Caco-2 (cell line): ENCODE results near the gene HSF5. TPM values are rescaled to one million over a fixed set of nuclear protein-coding genes. Genes with fewer than 3 reads are reported as not detected.

ENCODE experiments used
- BruUV-seq: library from RNA; stranded (reverse); fragments of 400-500 nt; replicated peaks from 2 replicates; lab custom pipeline; 2021; lab: Mats Ljungman, UMichigan
- CTCF ChIA-PET: fragments of 300-600 bp; sonication (Branson Sonifier 250); formaldehyde crosslinking; loops from one replicate; lab custom pipeline; 2022; ENCODE audit warnings: antibody characterized with exemption; lab: Charles Lee
- POLR2A ChIA-PET: fragments of 300-600 bp; sonication (Branson Sonifier 250); formaldehyde crosslinking; loops from one replicate; lab custom pipeline; 2022; ENCODE audit warnings: antibody characterized with exemption; lab: Charles Lee
- DNase-seq, 2 experiments: peaks; one replicate each; pipeline versions ENCODE4 v3.0.0 to v3.0.0-alpha.2; 2020 to 2022
- H3K27me3 ChIP-seq: replicated peaks from 2 replicates; pipeline ENCODE4 v1.6.0; 2011; ENCODE audit warnings: low read length; ENCODE audit not compliant: control insufficient read depth, insufficient read depth
- H3K36me3 ChIP-seq: 2 replicates; pipeline ENCODE4 v1.5.1; 2011; ENCODE audit warnings: low read length; ENCODE audit not compliant: control insufficient read depth, insufficient read depth
- H3K4me1 ChIP-seq: fragments of 250-450 bp; sonication (Bioruptor Pico); 2 replicates; pipeline ENCODE4 v1.5.1; 2020; ENCODE audit warnings: mild to moderate bottlenecking
- H3K4me3 ChIP-seq: 2 replicates; pipeline ENCODE4 v1.5.1; 2011; ENCODE audit warnings: low read depth, mild to moderate bottlenecking, control low read depth, low read length
- H3K9me3 ChIP-seq: fragments of 250-450 bp; sonication (Bioruptor Pico); 2 replicates; pipeline ENCODE4 v1.5.1; 2020; ENCODE audit warnings: mild to moderate bottlenecking, moderate library complexity
- H3K27ac Mint-ChIP-seq: one replicate; pipeline ENCODE4 v1.8.0; 2022; ENCODE audit warnings: mixed read lengths; ENCODE audit not compliant: unreplicated experiment
- H3K27me3 Mint-ChIP-seq: one replicate; pipeline ENCODE4 v1.8.0; 2022; ENCODE audit warnings: mixed read lengths; ENCODE audit not compliant: insufficient read depth, unreplicated experiment
- H3K36me3 Mint-ChIP-seq: one replicate; pipeline ENCODE4 v1.8.0; 2022; ENCODE audit warnings: mild to moderate bottlenecking, mixed read lengths; ENCODE audit not compliant: insufficient read depth, unreplicated experiment
- H3K4me1 Mint-ChIP-seq: one replicate; pipeline ENCODE4 v1.8.0; 2022; ENCODE audit warnings: low read depth, mixed read lengths; ENCODE audit not compliant: unreplicated experiment
- H3K4me3 Mint-ChIP-seq: one replicate; pipeline ENCODE4 v1.8.0; 2022; ENCODE audit warnings: mild to moderate bottlenecking, moderate library complexity, mixed read lengths; ENCODE audit not compliant: unreplicated experiment
- H3K9me3 Mint-ChIP-seq: one replicate; pipeline ENCODE4 v1.8.0; 2022; ENCODE audit warnings: mixed read lengths; ENCODE audit not compliant: unreplicated experiment
- intact Hi-C: fragments of 100-400 bp; cut with micrococcal nuclease; formaldehyde crosslinking; loops from one replicate; pipeline ENCODE4 v1.10.0; 2022; ENCODE audit not compliant: unreplicated experiment
- total RNA-seq: library from RNA; stranded (reverse); gene quantifications from 2 replicates; pipeline ENCODE4 v1.2.3, GENCODE V29; 2022
- TF ChIP-seq, protein P1 (sequence below), 2 experiments: fragments of 200-600 bp in 1 of 2; IDR thresholded peaks; 1 replicate in 1 of 2; 2 replicates in 1 of 2; pipeline versions ENCODE4 v1.5.1 to v1.8.0; 2011 to 2022; ENCODE audit warnings: antibody characterized with exemption in 1 of 2, control low read depth in 1 of 2, inconsistent platforms in 1 of 2, low read depth in 1 of 2, low read length in 1 of 2, mild to moderate bottlenecking in 1 of 2, moderate library complexity in 1 of 2; ENCODE audit not compliant: insufficient read depth in 1 of 2, severe bottlenecking in 1 of 2, unreplicated experiment in 1 of 2

Gene HSF5
- total RNA-seq, 1 experiment from 2014 or later = 0.98 TPM

DNA sequence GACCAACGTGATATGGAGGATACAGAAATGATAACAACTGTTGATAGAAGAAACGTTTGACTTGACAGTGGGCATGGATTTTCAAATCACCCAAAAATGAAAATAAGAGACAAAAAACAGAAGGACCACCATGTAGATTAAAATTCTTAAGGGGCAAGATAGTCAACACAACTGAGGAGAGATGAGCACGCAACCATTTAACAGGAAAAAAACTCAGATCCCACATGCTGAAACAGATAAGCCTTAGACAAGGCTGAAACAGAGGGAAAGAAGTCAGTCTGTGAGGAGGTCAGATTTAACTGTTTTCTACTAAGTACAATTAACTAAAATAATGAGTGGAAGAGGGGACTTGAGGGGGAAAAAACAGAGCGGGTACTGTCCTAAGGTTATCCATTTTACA is 92.0 kb downstream of the HSF5 start:
- Mint-ChIP-seq H3K27ac (peak overlapping the region; percentile 75), H3K9me3 (no peaks in the 10 kb centered on the region), H3K4me3 (peak overlapping the region; percentile 8), H3K36me3 (peaks cover 87% of the 10 kb centered on the region), H3K27me3 (no peaks in the 10 kb centered on the region), H3K4me1 (peaks cover 74% of the 10 kb centered on the region)
- Histone ChIP-seq H3K4me3 (no peak overlapping the region), H3K4me1 (peaks cover 96% of the 10 kb centered on the region), H3K9me3 (no peaks in the 10 kb centered on the region), H3K36me3 (no peaks in the 10 kb centered on the region; the same call in 1 of the 2 replicates), H3K27me3 (no peaks in the 10 kb centered on the region)
- ChIA-PET POLR2A (no interaction called here), CTCF (no interaction called here)
- intact Hi-C loops = no loop called here
- DNase-seq = no peak
- BruUV-seq = no TSS peak
- TF ChIP-seq, protein P1, sequence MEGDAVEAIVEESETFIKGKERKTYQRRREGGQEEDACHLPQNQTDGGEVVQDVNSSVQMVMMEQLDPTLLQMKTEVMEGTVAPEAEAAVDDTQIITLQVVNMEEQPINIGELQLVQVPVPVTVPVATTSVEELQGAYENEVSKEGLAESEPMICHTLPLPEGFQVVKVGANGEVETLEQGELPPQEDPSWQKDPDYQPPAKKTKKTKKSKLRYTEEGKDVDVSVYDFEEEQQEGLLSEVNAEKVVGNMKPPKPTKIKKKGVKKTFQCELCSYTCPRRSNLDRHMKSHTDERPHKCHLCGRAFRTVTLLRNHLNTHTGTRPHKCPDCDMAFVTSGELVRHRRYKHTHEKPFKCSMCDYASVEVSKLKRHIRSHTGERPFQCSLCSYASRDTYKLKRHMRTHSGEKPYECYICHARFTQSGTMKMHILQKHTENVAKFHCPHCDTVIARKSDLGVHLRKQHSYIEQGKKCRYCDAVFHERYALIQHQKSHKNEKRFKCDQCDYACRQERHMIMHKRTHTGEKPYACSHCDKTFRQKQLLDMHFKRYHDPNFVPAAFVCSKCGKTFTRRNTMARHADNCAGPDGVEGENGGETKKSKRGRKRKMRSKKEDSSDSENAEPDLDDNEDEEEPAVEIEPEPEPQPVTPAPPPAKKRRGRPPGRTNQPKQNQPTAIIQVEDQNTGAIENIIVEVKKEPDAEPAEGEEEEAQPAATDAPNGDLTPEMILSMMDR (IDR thresholded peaks at IDR 0.05; ENCODE audit: insufficient read depth in 1 of 2, low read depth in 1 of 2, low read length in 1 of 2, severe bottlenecking in 1 of 2, unreplicated experiment in 1 of 2) = no peak

DNA sequence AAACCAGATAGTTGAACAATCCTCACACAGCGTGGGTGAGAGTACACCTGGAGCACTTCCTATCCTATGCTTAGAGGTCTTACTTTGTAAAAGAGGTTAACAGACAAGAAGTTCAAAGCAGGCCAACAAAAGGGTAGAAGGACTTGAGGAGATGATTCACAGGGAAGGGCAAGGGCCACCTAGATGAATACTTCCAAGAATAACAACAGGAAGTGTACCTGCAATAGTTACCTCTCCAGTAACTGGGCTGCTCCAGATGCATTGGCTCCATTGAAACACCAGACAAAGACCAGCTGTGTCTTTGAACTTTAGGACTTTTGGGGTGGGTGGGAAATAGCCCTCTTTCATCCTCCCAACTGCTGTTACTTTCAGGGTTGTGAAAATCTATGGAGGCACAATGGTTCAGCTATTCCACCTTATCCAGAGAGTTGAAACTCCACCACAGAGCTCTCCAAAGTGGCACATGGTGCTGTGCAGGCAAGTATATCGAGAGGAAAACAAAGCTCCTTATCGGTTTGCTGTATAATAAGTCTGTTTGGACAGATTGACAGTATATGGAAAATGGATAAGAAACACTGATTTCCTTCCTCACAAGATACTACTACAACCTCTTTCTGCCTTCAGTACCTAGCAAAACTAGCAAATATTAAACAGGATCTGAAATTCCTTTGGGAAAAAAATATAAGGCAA is 93.5 kb downstream of the HSF5 start:
- Histone ChIP-seq H3K9me3 (no peaks in the 10 kb centered on the region), H3K4me1 (peaks cover 96% of the 10 kb centered on the region), H3K27me3 (no peaks in the 10 kb centered on the region), H3K4me3 (no peak overlapping the region), H3K36me3 (no peaks in the 10 kb centered on the region)
- peaks cover 76% of the 10 kb centered on the region for H3K4me1 Mint-ChIP-seq
- H3K27me3 Mint-ChIP-seq = no peaks in the 10 kb centered on the region
- no peak for DNase-seq
- ChIA-PET CTCF (interaction anchor here (0.7 to 1.4 kb wide), 2 partner anchors 23 to 78 kb away, joined by 3 read pairs; partner anchors contain the start of gene RNF43), POLR2A (interaction anchor here (1.1 kb wide), 2 partner anchors 23 to 42 kb away, joined by 3 to 4 read pairs; partner anchors contain the start of genes RNF43 and SUPT4H1)
- TF ChIP-seq, protein P1 (IDR thresholded peaks at IDR 0.05; ENCODE audit: insufficient read depth in 1 of 2, low read depth in 1 of 2, low read length in 1 of 2, severe bottlenecking in 1 of 2, unreplicated experiment in 1 of 2) = no peak
- intact Hi-C loops = no loop called here
- H3K36me3 Mint-ChIP-seq = peaks cover 77% of the 10 kb centered on the region
- no TSS peak for BruUV-seq
- H3K27ac Mint-ChIP-seq = peak overlapping the region; percentile 58
- peak overlapping the region; percentile 12 for H3K4me3 Mint-ChIP-seq
- H3K9me3 Mint-ChIP-seq = no peaks in the 10 kb centered on the region

DNA sequence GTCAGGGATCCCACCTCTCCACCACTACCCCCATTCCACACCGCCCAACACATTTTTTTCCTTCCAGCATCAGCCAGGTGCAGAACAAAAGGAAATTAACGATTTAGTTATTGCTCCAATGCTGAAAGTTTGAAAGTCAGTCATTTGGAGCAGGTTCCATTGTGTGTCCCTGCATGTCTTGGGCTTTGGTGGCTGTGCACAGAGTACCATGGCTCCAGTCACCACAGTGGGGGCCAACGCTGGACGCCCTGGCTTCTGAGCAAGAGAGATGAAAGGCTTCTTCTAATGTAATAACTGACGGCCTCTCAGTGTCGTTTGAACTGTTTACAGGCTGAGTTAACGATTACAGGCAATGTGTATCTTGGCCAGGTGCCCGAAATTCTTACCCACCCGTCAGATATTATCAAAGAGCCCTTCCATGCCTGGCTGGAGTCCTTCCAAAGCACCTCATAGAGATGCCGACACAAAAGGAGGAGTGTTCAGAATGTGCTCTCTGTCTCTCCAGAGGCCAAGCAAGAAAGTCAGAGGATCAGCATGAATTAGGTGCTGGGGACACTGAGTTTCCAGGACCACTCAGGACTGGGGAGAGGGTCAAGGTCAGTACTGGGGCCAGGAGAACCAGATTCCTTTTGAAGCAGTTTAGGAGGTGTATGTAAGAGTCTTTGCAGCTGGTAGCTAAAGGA is 96.8 kb downstream of the HSF5 start:
- ChIA-PET CTCF (no interaction called here), POLR2A (interaction anchor here (0.5 kb wide), 1 partner anchor 35 kb away, joined by 3 read pairs; no protein-coding TSS in a partner anchor)
- H3K4me3 ChIP-seq = no peak overlapping the region
- no peaks in the 10 kb centered on the region for H3K27me3 ChIP-seq
- intact Hi-C loops = loop anchor here (1.0 kb wide), 5 partner anchors 10 to 27 kb away; partner anchors contain the start of gene RNF43
- peaks cover 2% of the 10 kb centered on the region; the same call in 1 of the 2 replicates for H3K36me3 ChIP-seq
- Mint-ChIP-seq H3K4me3 (peak overlapping the region; percentile 62), H3K27ac (peak overlapping the region; percentile 90), H3K9me3 (no peaks in the 10 kb centered on the region), H3K4me1 (peaks cover 68% of the 10 kb centered on the region), H3K27me3 (no peaks in the 10 kb centered on the region), H3K36me3 (peaks cover 74% of the 10 kb centered on the region)
- peak; percentile 93 to 96 for DNase-seq
- no TSS peak for BruUV-seq
- TF ChIP-seq, protein P1 (IDR thresholded peaks at IDR 0.05; ENCODE audit: insufficient read depth in 1 of 2, low read depth in 1 of 2, low read length in 1 of 2, severe bottlenecking in 1 of 2, unreplicated experiment in 1 of 2) = no peak
- no peaks in the 10 kb centered on the region for H3K9me3 ChIP-seq
- H3K4me1 ChIP-seq = peaks cover 96% of the 10 kb centered on the region
